Effector CD4-positive, alpha-beta T cell (primary cell): ENCODE data around the gene USP5.
"Not testable (repeated sequence)": the region's sequence is repeated elsewhere in the genome, so short reads cannot be mapped to it uniquely, and the experiment has no call there.

Experiments used
- DNase-seq: peaks from one replicate; pipeline ENCODE4 v3.0.0-alpha.2; 2020

The USP5 gene

DNA sequence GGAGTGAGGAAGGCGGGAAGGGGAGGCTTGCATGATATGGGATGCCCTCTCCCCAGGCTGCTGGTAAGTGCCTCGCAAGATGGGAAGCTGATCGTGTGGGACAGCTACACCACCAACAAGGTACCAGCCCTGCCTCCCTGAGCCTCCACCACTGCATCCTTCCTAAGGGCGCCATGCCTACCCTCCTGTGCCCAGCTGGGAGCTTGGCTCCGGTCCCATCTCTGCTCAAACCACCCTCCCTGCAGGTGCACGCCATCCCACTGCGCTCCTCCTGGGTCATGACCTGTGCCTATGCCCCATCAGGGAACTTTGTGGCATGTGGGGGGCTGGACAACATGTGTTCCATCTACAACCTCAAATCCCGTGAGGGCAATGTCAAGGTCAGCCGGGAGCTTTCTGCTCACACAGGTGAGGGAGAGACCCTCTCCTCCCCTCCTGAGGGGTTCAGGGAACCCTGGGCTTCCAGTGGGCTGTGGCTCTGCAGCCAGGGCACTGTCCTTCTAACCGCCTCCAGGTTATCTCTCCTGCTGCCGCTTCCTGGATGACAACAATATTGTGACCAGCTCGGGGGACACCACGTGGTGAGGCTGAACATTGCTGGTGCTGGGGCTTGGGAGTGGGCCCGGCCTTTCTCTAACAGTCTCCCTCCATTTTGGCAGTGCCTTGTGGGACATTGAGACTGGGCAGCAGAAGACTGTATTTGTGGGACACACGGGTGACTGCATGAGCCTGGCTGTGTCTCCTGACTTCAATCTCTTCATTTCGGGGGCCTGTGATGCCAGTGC lies 8.6 kb upstream of the USP5 start:
- DNase-seq = no peak

GRCh38 chr12:6845395-6845794 lies 6.6 kb upstream of the USP5 start:
- no peak for DNase-seq

DNA sequence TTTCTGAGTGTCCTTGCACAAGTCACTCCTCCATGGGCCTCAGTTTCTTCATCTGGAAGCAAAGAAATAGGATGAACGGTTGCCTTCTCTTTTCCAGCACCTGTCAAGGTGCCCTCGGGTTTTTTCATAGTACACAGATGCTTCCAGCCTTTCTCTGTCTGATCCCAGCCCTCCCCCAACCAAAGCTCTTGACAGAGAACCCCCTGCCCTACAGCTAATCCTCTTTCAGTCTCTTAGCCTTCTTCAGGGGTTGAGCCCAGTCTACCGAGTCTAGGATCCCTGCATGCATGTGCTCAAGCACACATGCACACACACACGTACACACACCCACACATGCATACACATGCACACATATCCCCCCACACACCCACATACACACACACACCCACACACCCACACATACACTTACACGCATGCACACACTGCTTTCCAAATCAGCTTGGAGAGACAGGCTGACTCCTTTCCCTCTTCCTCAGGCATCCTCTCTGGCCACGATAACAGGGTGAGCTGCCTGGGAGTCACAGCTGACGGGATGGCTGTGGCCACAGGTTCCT lies 5.6 kb upstream of the USP5 start:
- DNase-seq = no peak

GRCh38 chr12:6847676-6848075 lies 4.3 kb upstream of the USP5 start:
- no peak for DNase-seq

GRCh38 chr12:6849427-6849826 lies 2.5 kb upstream of the USP5 start:
- DNase-seq = no peak

DNA sequence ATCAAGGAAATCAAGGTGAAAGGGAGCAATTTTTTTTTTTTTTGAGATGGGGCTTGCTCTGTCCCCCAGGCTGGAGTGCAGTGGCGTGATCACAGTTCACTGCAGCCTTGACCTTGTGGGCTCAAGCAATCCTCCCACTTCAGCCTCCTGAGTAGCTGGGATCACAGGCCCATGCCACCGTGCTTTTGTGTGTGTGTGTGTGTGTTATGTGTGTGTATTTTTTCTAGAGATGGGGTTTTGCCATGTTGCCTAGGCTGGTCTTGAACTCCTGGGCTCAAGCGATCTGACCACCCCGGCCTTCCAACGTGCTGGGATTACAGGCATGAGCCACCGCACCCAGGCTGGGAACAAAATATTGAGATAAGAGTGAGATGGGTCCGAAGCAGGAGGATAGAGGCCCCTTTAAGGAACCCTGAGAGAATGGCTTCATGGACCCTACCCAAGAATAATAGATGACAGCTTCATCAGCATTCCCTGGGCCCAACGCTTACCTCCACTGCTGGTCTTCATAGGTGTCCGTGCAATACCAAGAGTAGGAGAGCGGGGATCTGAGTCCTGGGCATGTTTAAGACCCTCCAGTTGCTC lies 1.9 kb upstream of the USP5 start:
- no peak for DNase-seq

DNA sequence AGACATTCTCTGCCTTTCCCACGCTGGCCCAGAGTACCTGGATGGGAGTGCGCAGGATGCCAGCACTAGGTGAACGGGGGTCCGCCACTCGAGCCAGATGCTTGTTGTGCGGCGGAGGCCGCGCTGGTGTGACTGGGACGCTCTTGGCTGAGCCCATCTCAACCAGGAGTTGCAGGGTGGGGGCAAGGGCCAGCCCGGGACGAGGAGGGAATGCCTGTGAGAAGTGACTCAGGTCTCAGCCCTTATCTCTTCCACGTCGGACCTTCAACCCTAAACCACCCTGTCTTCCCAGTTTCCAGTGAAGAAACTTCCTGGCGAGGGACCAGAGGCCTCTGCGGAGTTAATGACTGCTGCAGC lies 1.2 kb upstream of the USP5 start:
- no peak for DNase-seq

- DNase-seq = peak; percentile 89
These were observed 613 bp upstream of the USP5 start, which contains the start of gene CDCA3 for GRCh38 chr12:6851153-6851920. TSS of gene CDCA3 (minus strand) at chr12:6851286. CDS start at chr12:6850952, 334 bp downstream.

GRCh38 chr12:6852651-6853354 lies 853 bp downstream of the USP5 start:
- peak; percentile 45 for DNase-seq

- no peak for DNase-seq
These were observed 1.7 kb downstream of the USP5 start for GRCh38 chr12:6853626-6854025.

DNA sequence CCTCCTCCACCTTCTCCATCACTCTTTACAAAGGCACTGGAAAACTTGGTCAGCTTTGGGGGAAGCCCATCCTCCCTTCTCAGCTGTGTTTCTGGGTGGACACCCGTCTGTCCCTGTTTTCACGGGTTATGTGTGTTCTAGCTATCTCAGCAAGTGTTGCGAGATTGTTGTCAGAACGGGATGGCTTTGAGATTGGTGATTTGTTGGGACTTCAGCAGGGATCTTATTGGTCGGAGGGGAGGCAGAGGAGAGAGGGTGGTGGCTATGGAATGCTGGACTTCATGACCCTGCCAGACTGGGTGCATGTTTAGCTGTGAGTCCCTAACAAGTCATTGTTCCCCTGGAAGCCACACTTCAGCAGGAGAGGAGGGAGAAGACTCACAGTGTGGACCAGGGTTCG lies 2.1 kb downstream of the USP5 start:
- DNase-seq = no peak

- DNase-seq = no peak
These were observed 3.4 kb downstream of the USP5 start for GRCh38 chr12:6855322-6855721.

GRCh38 chr12:6858799-6859198 lies 6.8 kb downstream of the USP5 start:
- DNase-seq = no peak

GRCh38 chr12:6860116-6860515 lies 8.2 kb downstream of the USP5 start:
- no peak for DNase-seq

DNA sequence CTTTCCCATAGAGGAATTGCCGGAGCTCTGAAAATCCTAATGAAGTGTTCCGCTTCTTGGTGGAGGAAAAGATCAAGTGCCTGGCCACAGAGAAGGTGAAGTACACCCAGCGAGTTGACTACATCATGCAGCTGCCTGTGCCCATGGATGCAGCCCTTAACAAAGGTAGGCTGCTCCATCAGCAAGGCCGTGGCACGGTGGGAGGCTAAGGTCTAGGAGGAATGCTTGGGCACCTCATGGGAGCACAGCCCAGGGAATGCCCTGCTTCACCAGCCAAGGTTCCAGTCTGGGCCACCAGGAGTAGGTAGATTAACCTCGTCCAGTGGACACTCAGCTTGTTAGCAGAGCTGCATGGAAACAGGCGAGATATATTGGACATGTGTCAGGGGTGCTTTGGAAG lies 9.0 kb downstream of the USP5 start:
- DNase-seq = no peak

GRCh38 chr12:6861391-6861790 lies 9.4 kb downstream of the USP5 start:
- no peak for DNase-seq

- no peak for DNase-seq
These were observed 11.1 kb downstream of the USP5 start for GRCh38 chr12:6863033-6863432.

GRCh38 chr12:6863586-6864321 lies 11.8 kb downstream of the USP5 start:
- DNase-seq = no peak

DNA sequence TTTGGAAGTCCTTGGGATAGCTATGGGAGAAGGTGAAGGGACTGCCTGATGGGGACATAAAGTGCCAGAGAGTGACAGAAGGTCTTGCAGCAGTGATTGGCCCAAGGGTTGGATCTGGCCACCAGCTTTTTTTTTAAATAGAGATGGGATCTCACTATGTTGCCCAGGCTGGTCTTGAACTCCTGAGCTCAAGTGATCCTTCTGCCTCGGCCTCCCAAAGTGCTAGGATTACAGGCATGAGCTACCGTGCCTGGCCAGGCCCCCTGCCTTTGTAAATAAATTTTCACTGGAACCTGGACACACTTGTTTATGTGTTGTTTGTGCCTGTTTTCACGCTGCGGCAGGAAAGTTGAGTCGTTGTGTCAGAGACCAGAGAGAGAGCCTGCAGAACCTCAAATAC lies 13.4 kb downstream of the USP5 start:
- not testable (repeated sequence) for DNase-seq

DNA sequence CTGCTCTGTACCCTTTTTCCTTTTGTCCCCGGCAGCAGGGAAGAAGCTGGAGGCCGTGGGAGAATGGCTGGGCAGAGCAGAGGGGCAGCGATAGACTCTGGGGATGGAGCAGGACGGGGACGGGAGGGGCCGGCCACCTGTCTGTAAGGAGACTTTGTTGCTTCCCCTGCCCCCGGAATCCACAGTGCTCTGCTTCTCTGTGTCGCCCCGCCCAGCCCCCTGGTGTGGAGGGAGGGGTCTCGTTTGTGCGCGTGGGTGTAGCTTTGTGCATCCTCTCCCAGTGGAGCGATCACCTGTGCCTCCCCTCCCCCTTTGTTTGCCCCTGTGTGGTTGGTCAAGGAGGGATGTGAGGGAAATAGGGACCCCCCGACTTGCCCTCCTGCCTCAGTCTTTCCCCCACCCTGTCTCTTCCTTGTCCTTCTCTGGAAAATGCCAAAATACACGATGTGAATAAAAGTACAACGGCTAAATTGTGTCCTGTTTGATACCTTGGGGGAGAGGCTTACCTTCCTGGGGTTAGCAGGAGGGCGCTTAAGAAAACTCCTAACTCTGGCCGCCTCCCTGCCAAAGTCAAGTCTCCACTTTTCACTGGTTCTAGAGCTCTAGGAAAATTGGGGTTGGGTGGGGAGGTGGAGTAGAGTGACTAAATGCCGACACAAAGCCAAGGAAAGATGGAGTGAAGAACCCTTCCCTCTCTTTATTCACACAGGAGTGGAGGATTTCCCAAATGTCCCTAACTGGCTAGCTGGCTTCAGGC lies 14.4 kb downstream of the USP5 start:
- no peak for DNase-seq

DNA sequence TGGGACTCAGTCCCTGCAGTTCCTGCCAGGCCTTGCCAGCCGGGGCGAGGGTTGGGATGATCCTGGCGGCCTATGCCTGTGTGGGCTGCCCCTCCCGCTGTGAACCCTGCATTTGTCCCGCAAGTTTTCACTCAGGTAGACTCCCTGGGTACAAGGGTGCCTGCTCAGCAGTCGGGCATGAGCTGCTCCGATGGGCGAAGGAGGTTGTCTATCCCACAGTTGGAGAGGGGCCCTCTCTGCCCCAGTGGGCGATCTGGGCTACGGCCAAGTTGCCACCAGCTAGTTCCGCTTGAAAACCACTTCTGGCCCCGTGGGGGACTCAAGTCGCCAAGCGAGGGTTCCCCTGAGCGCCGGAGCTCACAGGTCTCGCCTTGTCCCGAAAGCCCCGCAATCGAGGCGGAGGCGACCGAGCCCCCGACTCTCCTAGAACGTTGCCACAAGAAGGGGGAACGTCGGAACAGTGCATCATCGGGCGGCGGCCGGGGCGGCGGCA lies 15.0 kb downstream of the USP5 start:
- DNase-seq = no peak
